ENCODE data around the gene ZSCAN12. TPM values are rescaled to one million over a fixed set of nuclear protein-coding genes. Genes with fewer than 3 reads are reported as not detected.

ZSCAN12 gene
- total RNA-seq, 1 experiment from 2014 or later = 0.81 TPM

GRCh38 chr6:28433119-28433518, 33.6 kb upstream of the ZSCAN12 start (continued):
- TF ChIP-seq YY1 (IDR thresholded peaks at IDR 0.05; ENCODE audit: extremely low read depth, insufficient replicate concordance, low read depth, low read length) (no peak), EZH2phosphoT487 (IDR thresholded peaks at IDR 0.05; ENCODE audit: borderline replicate concordance) (no peak), JUND (IDR thresholded peaks at IDR 0.05) (no peak)

- Histone ChIP-seq H3K36me3 (ENCODE audit: control insufficient read depth in 1 of 2, insufficient read depth in 2 of 2, low read length in 2 of 2) (no peaks in the 10 kb centered on the region), H3K27me3 (ENCODE audit: insufficient read depth, low read length) (no peaks in the 10 kb centered on the region), H2AFZ (ENCODE audit: low read depth, low read length, poor library complexity, severe bottlenecking) (no peak overlapping the region), H3K9me3 (ENCODE audit: control insufficient read depth in 1 of 2, insufficient read depth in 1 of 2, low read depth in 1 of 2, low read length in 2 of 2) (no peaks in the 10 kb centered on the region), H3K9me2 (ENCODE audit: insufficient read depth) (no peaks in the 10 kb centered on the region), H3K9ac (ENCODE audit: low read length) (no peak overlapping the region), H3K4me1 (ENCODE audit: control insufficient read depth in 1 of 2, insufficient read depth in 2 of 2, low read length in 2 of 2) (no peaks in the 10 kb centered on the region), H4K20me1 (ENCODE audit: insufficient read depth) (no peaks in the 10 kb centered on the region), H3K79me2 (ENCODE audit: insufficient read depth, low read length) (no peaks in the 10 kb centered on the region), H3K27ac (ENCODE audit: low read depth, low read length) (no peak overlapping the region), H3K4me2 (ENCODE audit: low read length) (no peak overlapping the region), H3K4me3 (replicated peaks in 1 of 2; ENCODE audit: low read depth in 1 of 2, low read length in 2 of 2) (no peak overlapping the region)
- POLR2A ChIA-PET = no interaction called here
- intact Hi-C loops (cut with micrococcal nuclease) = no loop called here
- DNase-seq (ENCODE audit: low read depth, low spot score) = no peak
- BruUV-seq (replicated peaks) = no TSS peak
- CTCF ChIA-PET = no interaction called here
- no peak for ATAC-seq
- RAD21 ChIA-PET (ENCODE audit: low non-redundant PET in 1 of 2, low total read pairs in 2 of 2, uncharacterized antibody in 2 of 2, unreplicated experiment in 2 of 2) = no interaction called here
- no peak for TF ChIP-seq CEBPB (IDR thresholded peaks at IDR 0.05; ENCODE audit: low read depth)
These were observed 30.2 kb upstream of the ZSCAN12 start for GRCh38 chr6:28429781-28430180.

GRCh38 chr6:28425944-28426541, 26.5 kb upstream of the ZSCAN12 start:
- ATAC-seq (no peak), DNase-seq (ENCODE audit: low read depth, low spot score) (no peak)
- Histone ChIP-seq H3K9me3 (ENCODE audit: control insufficient read depth in 1 of 2, insufficient read depth in 1 of 2, low read depth in 1 of 2, low read length in 2 of 2) (no peaks in the 10 kb centered on the region), H2AFZ (ENCODE audit: low read depth, low read length, poor library complexity, severe bottlenecking) (no peak overlapping the region), H3K9me2 (ENCODE audit: insufficient read depth) (no peaks in the 10 kb centered on the region), H4K20me1 (ENCODE audit: insufficient read depth) (no peaks in the 10 kb centered on the region), H3K27ac (ENCODE audit: low read depth, low read length) (no peak overlapping the region), H3K79me2 (ENCODE audit: insufficient read depth, low read length) (no peaks in the 10 kb centered on the region), H3K27me3 (ENCODE audit: insufficient read depth, low read length) (no peaks in the 10 kb centered on the region), H3K4me1 (ENCODE audit: control insufficient read depth in 1 of 2, insufficient read depth in 2 of 2, low read length in 2 of 2) (peaks cover 0 to 7% of the 10 kb centered on the region in 2 experiments; a peak in 2 of 4 replicates), H3K4me2 (ENCODE audit: low read length) (no peak overlapping the region), H3K4me3 (replicated peaks in 1 of 2; ENCODE audit: low read depth in 1 of 2, low read length in 2 of 2) (no peak overlapping the region), H3K36me3 (ENCODE audit: control insufficient read depth in 1 of 2, insufficient read depth in 2 of 2, low read length in 2 of 2) (no peaks in the 10 kb centered on the region), H3K9ac (ENCODE audit: low read length) (no peak overlapping the region)
- POLR2A ChIA-PET = no interaction called here
- TF ChIP-seq EGR1 (IDR thresholded peaks at IDR 0.05; ENCODE audit: low read depth) = no peak
- TF ChIP-seq, protein P1, sequence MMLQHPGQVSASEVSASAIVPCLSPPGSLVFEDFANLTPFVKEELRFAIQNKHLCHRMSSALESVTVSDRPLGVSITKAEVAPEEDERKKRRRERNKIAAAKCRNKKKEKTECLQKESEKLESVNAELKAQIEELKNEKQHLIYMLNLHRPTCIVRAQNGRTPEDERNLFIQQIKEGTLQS (IDR thresholded peaks at IDR 0.05) = no peak
- TF ChIP-seq, protein P2, sequence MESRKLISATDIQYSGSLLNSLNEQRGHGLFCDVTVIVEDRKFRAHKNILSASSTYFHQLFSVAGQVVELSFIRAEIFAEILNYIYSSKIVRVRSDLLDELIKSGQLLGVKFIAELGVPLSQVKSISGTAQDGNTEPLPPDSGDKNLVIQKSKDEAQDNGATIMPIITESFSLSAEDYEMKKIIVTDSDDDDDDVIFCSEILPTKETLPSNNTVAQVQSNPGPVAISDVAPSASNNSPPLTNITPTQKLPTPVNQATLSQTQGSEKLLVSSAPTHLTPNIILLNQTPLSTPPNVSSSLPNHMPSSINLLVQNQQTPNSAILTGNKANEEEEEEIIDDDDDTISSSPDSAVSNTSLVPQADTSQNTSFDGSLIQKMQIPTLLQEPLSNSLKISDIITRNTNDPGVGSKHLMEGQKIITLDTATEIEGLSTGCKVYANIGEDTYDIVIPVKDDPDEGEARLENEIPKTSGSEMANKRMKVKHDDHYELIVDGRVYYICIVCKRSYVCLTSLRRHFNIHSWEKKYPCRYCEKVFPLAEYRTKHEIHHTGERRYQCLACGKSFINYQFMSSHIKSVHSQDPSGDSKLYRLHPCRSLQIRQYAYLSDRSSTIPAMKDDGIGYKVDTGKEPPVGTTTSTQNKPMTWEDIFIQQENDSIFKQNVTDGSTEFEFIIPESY (IDR thresholded peaks at IDR 0.05; ENCODE audit: extremely low read depth, insufficient replicate concordance, low read length) = no peak
- TF ChIP-seq TCF7L2 (IDR thresholded peaks at IDR 0.05; ENCODE audit: borderline replicate concordance, extremely low read depth, insufficient read depth, insufficient read length) = no peak
- no peak for TF ChIP-seq SIN3A (IDR thresholded peaks at IDR 0.05; ENCODE audit: low read depth)
- no peak for TF ChIP-seq YY1 (IDR thresholded peaks at IDR 0.05; ENCODE audit: extremely low read depth, insufficient replicate concordance, low read depth, low read length)
- TF ChIP-seq CBX3 (IDR thresholded peaks at IDR 0.05; ENCODE audit: low read depth) = no peak
- TF ChIP-seq SP1 (IDR thresholded peaks at IDR 0.05; ENCODE audit: low read depth) = no peak
- TF ChIP-seq, protein P3, sequence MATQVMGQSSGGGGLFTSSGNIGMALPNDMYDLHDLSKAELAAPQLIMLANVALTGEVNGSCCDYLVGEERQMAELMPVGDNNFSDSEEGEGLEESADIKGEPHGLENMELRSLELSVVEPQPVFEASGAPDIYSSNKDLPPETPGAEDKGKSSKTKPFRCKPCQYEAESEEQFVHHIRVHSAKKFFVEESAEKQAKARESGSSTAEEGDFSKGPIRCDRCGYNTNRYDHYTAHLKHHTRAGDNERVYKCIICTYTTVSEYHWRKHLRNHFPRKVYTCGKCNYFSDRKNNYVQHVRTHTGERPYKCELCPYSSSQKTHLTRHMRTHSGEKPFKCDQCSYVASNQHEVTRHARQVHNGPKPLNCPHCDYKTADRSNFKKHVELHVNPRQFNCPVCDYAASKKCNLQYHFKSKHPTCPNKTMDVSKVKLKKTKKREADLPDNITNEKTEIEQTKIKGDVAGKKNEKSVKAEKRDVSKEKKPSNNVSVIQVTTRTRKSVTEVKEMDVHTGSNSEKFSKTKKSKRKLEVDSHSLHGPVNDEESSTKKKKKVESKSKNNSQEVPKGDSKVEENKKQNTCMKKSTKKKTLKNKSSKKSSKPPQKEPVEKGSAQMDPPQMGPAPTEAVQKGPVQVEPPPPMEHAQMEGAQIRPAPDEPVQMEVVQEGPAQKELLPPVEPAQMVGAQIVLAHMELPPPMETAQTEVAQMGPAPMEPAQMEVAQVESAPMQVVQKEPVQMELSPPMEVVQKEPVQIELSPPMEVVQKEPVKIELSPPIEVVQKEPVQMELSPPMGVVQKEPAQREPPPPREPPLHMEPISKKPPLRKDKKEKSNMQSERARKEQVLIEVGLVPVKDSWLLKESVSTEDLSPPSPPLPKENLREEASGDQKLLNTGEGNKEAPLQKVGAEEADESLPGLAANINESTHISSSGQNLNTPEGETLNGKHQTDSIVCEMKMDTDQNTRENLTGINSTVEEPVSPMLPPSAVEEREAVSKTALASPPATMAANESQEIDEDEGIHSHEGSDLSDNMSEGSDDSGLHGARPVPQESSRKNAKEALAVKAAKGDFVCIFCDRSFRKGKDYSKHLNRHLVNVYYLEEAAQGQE (IDR thresholded peaks at IDR 0.05; ENCODE audit: low read depth) = no peak
- TF ChIP-seq ELF1 (IDR thresholded peaks at IDR 0.05; ENCODE audit: borderline replicate concordance, low read depth) = no peak
- RAD21 ChIA-PET (ENCODE audit: low non-redundant PET in 1 of 2, low total read pairs in 2 of 2, uncharacterized antibody in 2 of 2, unreplicated experiment in 2 of 2) = no interaction called here
- no TSS peak for BruUV-seq (replicated peaks)
- CTCF ChIA-PET = no interaction called here
- intact Hi-C loops (cut with micrococcal nuclease) = no loop called here
